Mesendoderm (in vitro differentiated cells): ENCODE results near the gene LINGO4.

Experiments
- DNase-seq: peaks from one replicate; pipeline ENCODE4 v3.0.0; 2013
- H2AK5ac ChIP-seq: 2 replicates; pipeline ENCODE4 v1.6.1; 2013; ENCODE audit warnings: low read length, inconsistent platforms
- H2BK120ac ChIP-seq: 2 replicates; pipeline ENCODE4 v1.6.1; 2013; ENCODE audit warnings: low read depth, mild to moderate bottlenecking, low read length, moderate library complexity, mixed read lengths
- H2BK15ac ChIP-seq: replicated peaks from 2 replicates; pipeline ENCODE4 v1.6.1; 2013; ENCODE audit warnings: low read depth, mild to moderate bottlenecking, moderate library complexity
- H2BK5ac ChIP-seq: 2 replicates; pipeline ENCODE4 v1.6.1; 2013; ENCODE audit warnings: low read length, inconsistent platforms
- H3K18ac ChIP-seq: 2 replicates; pipeline ENCODE4 v1.6.1; 2013; ENCODE audit warnings: mild to moderate bottlenecking, low read length, mixed read lengths
- H3K23ac ChIP-seq: one replicate; pipeline ENCODE4 v1.6.1; 2013; ENCODE audit warnings: low read length
- H3K27ac ChIP-seq: 2 replicates; pipeline ENCODE4 v1.5.1; 2013; ENCODE audit warnings: low read depth, mild to moderate bottlenecking, inconsistent platforms, low read length, moderate library complexity
- H3K27me3 ChIP-seq: 2 replicates; pipeline ENCODE4 v1.6.1; 2013; ENCODE audit warnings: low read length, control low read depth, mild to moderate bottlenecking, inconsistent platforms; ENCODE audit not compliant: insufficient read depth, poor library complexity
- H3K36me3 ChIP-seq: 2 replicates; pipeline ENCODE4 v1.6.1; 2013; ENCODE audit warnings: low read length, inconsistent platforms; ENCODE audit not compliant: control insufficient read depth, insufficient read depth
- H3K4ac ChIP-seq: one replicate; pipeline ENCODE4 v1.6.1; 2013; ENCODE audit warnings: low read depth, mild to moderate bottlenecking, low read length, moderate library complexity
- H3K4me1 ChIP-seq: 2 replicates; pipeline ENCODE4 v1.6.1; 2013; ENCODE audit warnings: low read depth, low read length, inconsistent platforms; ENCODE audit not compliant: control insufficient read depth
- H3K4me2 ChIP-seq: 2 replicates; pipeline ENCODE4 v1.6.1; 2013; ENCODE audit warnings: low read length
- H3K4me3 ChIP-seq: 2 replicates; pipeline ENCODE4 v1.5.1; 2013; ENCODE audit warnings: mild to moderate bottlenecking, low read length
- H3K56ac ChIP-seq: one replicate; pipeline ENCODE4 v1.6.1; 2013; ENCODE audit warnings: low read length
- H3K79me1 ChIP-seq: 2 replicates; pipeline ENCODE4 v1.6.1; 2013; ENCODE audit warnings: low read length, inconsistent platforms
- H3K79me2 ChIP-seq: 2 replicates; pipeline ENCODE4 v1.6.1; 2013; ENCODE audit warnings: mild to moderate bottlenecking, low read length; ENCODE audit not compliant: control insufficient read depth, insufficient read depth
- H3K9ac ChIP-seq: 2 replicates; pipeline ENCODE4 v1.6.1; 2013; ENCODE audit warnings: low read length, inconsistent platforms
- H4K5ac ChIP-seq: one replicate; pipeline ENCODE4 v1.6.1; 2013; ENCODE audit warnings: low read length
- H4K8ac ChIP-seq: one replicate; pipeline ENCODE4 v1.6.1; 2013; ENCODE audit warnings: low read depth, mild to moderate bottlenecking, control low read depth, low read length, moderate library complexity
- WGBS: extraction: QIAGEN DNeasy Blood & Tissue Kit; methylation state at CpG from one replicate; pipeline ENCODE4 v1.1.7; 2013; ENCODE audit warnings: low lambda C conversion rate, missing lambda C conversion rate; ENCODE audit not compliant: insufficient coverage; ENCODE audit errors: extremely low coverage; 5-methylcytosine and 5-hydroxymethylcytosine counted together

The LINGO4 gene

GRCh38 chr1:151833172-151833900 is 28.1 kb upstream of the LINGO4 start:
- Histone ChIP-seq H4K5ac (no peak overlapping the region), H3K79me1 (no peaks in the 10 kb centered on the region), H2BK120ac (no peak overlapping the region), H2BK5ac (no peak overlapping the region), H3K56ac (no peak overlapping the region), H3K36me3 (no peaks in the 10 kb centered on the region), H3K4ac (no peak overlapping the region), H3K27me3 (no peaks in the 10 kb centered on the region), H3K23ac (no peak overlapping the region), H3K27ac (no peak overlapping the region), H3K18ac (no peak overlapping the region), H4K8ac (no peak overlapping the region), H3K4me3 (no peak overlapping the region), H3K4me1 (peaks cover 19% of the 10 kb centered on the region), H2AK5ac (no peak overlapping the region), H3K4me2 (no peak overlapping the region), H3K79me2 (no peaks in the 10 kb centered on the region), H3K9ac (no peak overlapping the region), H2BK15ac (no peak overlapping the region)
- no CpG with 5 or more reads among the region's 8 CpGs for WGBS
- no peak for DNase-seq

- Histone ChIP-seq H3K23ac (no peak overlapping the region), H3K56ac (no peak overlapping the region), H3K4me1 (peaks cover 23% of the 10 kb centered on the region), H2BK120ac (no peak overlapping the region), H2BK15ac (no peak overlapping the region), H3K79me1 (no peaks in the 10 kb centered on the region), H3K18ac (no peak overlapping the region), H3K36me3 (no peaks in the 10 kb centered on the region), H3K4me2 (no peak overlapping the region), H3K27ac (no peak overlapping the region), H3K79me2 (no peaks in the 10 kb centered on the region), H3K4ac (no peak overlapping the region), H4K8ac (no peak overlapping the region), H4K5ac (no peak overlapping the region), H3K9ac (no peak overlapping the region), H3K4me3 (no peak overlapping the region), H2AK5ac (no peak overlapping the region), H3K27me3 (no peaks in the 10 kb centered on the region), H2BK5ac (no peak overlapping the region)
- DNase-seq, result no peak
- WGBS, result no CpG with 5 or more reads among the region's 10 CpGs
Observed at GRCh38 chr1:151832318-151832980, 27.2 kb upstream of the LINGO4 start.

GRCh38 chr1:151831605-151832004 is 26.4 kb upstream of the LINGO4 start, which contains the start of gene RORC:
RORC (minus strand) TSS chr1:151831802; CDS start chr1:151831764, 38 bp downstream.
- Histone ChIP-seq H3K79me1 (no peaks in the 10 kb centered on the region), H3K23ac (peak within 1 kb of the TSS; percentile 48), H2BK15ac (no peak within 1 kb of the TSS), H2BK5ac (peak within 1 kb of the TSS; percentile 81), H3K56ac (peak within 1 kb of the TSS; percentile 45), H3K9ac (peak within 1 kb of the TSS; percentile 51), H3K4ac (no peak within 1 kb of the TSS), H3K4me3 (no peak within 1 kb of the TSS), H2AK5ac (peak within 1 kb of the TSS; percentile 62), H2BK120ac (no peak within 1 kb of the TSS), H3K27ac (no peak within 1 kb of the TSS), H3K36me3 (no peaks in the 10 kb centered on the region), H3K27me3 (no peaks in the 10 kb centered on the region), H3K4me2 (no peak within 1 kb of the TSS), H3K4me1 (peaks cover 23% of the 10 kb centered on the region), H3K79me2 (no peaks in the 10 kb centered on the region), H3K18ac (no peak within 1 kb of the TSS), H4K8ac (no peak within 1 kb of the TSS), H4K5ac (no peak within 1 kb of the TSS)
- no peak for DNase-seq
- WGBS, result no CpG with 5 or more reads among the region's 5 CpGs

GRCh38 chr1:151831256-151831591 is 26.0 kb upstream of the LINGO4 start:
- no peak overlapping the region for H3K4ac ChIP-seq
- no CpG with 5 or more reads among the region's 4 CpGs for WGBS

GRCh38 chr1:151830055-151830454 is 24.8 kb upstream of the LINGO4 start:
- H3K23ac ChIP-seq, result no peak overlapping the region
- peak overlapping the region; percentile 75 for H3K56ac ChIP-seq
- DNase-seq, result peak; percentile 19
- WGBS, result no CpG with 5 or more reads among the region's 6 CpGs
- H3K27me3 ChIP-seq, result no peaks in the 10 kb centered on the region
- no peak overlapping the region for H3K4me2 ChIP-seq
- no peak overlapping the region for H3K4me3 ChIP-seq
- no peak overlapping the region for H3K4ac ChIP-seq
- H4K8ac ChIP-seq, result no peak overlapping the region
- H2BK5ac ChIP-seq, result peak overlapping the region; percentile 12
- H2BK15ac ChIP-seq, result no peak overlapping the region
- no peak overlapping the region for H2BK120ac ChIP-seq
- H3K27ac ChIP-seq, result peak overlapping the region; percentile 34
- H3K4me1 ChIP-seq, result peaks cover 32% of the 10 kb centered on the region
- H3K36me3 ChIP-seq, result no peaks in the 10 kb centered on the region
- peak overlapping the region; percentile 48 for H2AK5ac ChIP-seq
- no peaks in the 10 kb centered on the region for H3K79me1 ChIP-seq
- H3K79me2 ChIP-seq, result no peaks in the 10 kb centered on the region
- peak overlapping the region; percentile 42 for H3K9ac ChIP-seq
- H4K5ac ChIP-seq, result no peak overlapping the region
- H3K18ac ChIP-seq, result no peak overlapping the region

More at GRCh38 chr1:151831256-151831591, 26.0 kb upstream of the LINGO4 start:
- Histone ChIP-seq H3K79me1 (no peaks in the 10 kb centered on the region), H3K9ac (peak overlapping the region; percentile 51), H3K27ac (no peak overlapping the region), H3K18ac (no peak overlapping the region), H3K4me3 (no peak overlapping the region), H2AK5ac (peak overlapping the region; percentile 62), H3K79me2 (no peaks in the 10 kb centered on the region), H3K56ac (peak overlapping the region; percentile 45), H3K23ac (peak overlapping the region; percentile 48), H4K8ac (no peak overlapping the region), H3K36me3 (no peaks in the 10 kb centered on the region), H2BK5ac (no peak overlapping the region), H2BK120ac (no peak overlapping the region), H2BK15ac (no peak overlapping the region), H3K27me3 (no peaks in the 10 kb centered on the region), H3K4me2 (no peak overlapping the region), H4K5ac (no peak overlapping the region), H3K4me1 (peaks cover 25% of the 10 kb centered on the region)
- no peak for DNase-seq
